ENCODE data around the gene UBTD1.

- TF ChIP-seq CTCF (IDR thresholded peaks at IDR 0.05) (no peak), POLR2A (IDR thresholded peaks at IDR 0.05) (no peak), POLR2AphosphoS5 (IDR thresholded peaks at IDR 0.05) (no peak)
Measured at GRCh38 chr10:97468162-97468561, 30.6 kb upstream of the UBTD1 start.
